CD4-positive, alpha-beta T cell treated with Interferon gamma for 1 hour (primary cell): ENCODE data around the gene CSNK1G3.

Source experiments
- DNase-seq: peaks from one replicate; pipeline ENCODE4 v3.0.0-alpha.2; 2020

CSNK1G3 gene

DNA sequence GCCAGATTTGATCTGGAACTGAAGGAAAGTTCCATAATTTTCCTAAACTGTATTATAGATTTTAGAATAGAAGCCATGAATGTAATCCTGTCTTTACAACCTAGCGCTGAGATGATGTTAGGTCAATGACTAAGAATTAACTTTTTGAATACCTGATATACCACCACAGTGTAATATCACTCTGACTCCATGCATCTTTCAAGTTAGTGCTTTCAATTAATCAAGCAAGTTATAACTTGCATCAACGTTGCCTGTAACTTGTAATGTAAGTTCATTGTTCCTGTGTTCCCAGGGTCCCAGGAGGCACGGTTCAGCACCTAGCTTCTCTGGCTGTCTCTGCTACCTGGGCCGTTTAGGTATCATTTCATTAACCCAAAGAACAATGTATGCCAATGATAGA is 139.3 kb downstream of the CSNK1G3 start:
- DNase-seq, result no peak

DNA sequence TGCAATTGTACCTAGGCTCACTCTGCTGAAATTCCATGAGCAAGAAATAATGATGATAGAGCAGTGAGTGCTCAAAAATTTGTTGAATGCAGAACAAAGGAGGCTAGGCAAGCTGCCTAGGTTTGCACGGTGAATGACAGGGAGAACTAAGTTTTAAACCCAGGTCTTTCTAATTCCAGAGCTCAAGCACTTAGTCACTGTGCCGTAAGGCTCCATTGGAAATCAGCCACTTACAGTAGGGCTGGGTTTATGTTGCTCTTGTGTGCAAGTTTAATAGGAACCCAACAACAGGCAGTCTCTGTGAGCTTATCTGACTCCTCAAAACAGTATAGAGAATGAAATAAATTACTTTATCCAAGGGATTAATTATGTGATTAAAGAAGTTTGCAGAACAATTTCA is 147.0 kb downstream of the CSNK1G3 start:
- no peak for DNase-seq

DNA sequence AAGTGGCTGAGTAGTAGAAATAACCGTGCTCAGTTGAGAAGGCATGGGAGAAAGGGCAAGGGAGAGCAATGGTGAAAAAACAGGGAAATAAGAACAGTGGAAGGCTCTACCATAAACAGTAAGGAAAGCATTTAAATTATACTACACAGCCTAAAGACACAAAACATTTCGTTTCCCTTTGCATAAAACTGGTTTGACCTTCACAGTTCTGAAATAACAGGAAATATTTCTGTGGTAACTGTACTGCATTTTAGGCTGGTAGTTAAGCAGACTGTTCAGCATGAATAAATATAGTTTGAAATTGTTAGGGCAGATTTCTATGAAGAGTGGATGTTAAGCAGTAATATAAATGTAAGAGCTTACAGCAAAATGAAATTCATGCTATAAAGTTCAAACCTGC is 147.5 kb downstream of the CSNK1G3 start:
- DNase-seq, result no peak

DNA sequence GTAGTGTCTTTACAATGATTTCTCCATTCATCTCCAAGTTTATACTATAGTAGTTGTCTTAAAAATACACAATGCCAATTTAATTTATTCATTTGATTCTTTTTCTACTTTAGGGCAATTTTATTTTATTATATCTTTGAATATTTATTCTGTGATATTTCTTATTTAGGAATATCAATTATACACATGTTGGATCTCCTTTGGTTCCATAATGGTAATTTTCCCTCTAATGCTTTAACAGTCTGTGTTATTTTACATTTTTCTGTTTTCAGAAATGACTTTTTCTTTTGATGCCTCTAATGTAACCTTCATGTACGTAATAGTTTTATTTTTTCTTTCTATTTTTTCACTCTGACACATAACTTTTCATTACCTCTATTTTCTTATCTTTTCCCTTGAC is 153.0 kb downstream of the CSNK1G3 start:
- DNase-seq, result no peak

DNA sequence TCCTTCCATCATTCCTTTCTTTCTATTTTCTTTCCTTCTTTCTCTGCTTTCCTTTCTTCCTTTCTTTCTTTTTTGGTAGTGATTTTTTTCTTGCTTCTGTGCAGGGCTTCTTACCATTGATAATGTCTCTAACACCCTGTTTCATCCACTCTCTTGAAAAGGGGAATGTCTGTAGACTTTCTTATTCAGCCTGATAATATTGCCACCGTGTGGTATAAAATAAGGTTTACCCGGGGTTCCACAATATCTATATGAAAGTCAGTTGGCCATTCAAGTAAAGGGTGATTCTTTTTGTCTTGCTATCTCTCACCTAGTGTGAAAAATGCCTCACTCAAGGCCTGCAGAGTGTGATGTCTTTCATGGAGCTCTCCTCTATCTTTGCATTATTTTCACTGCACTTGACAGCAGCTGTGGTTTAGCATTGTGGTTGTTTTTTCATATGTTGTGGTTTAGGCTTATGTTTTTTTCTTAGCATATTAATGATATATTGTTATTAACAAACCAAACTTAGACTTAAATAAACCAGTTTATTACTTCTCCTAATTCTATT is 153.9 kb downstream of the CSNK1G3 start:
- DNase-seq, result no peak
